ENCODE results near the gene LILRA1.
"Not testable (repeated sequence)": the region's sequence is repeated elsewhere in the genome, so short reads cannot be mapped to it uniquely, and the experiment has no call there.

LILRA1 gene

DNA sequence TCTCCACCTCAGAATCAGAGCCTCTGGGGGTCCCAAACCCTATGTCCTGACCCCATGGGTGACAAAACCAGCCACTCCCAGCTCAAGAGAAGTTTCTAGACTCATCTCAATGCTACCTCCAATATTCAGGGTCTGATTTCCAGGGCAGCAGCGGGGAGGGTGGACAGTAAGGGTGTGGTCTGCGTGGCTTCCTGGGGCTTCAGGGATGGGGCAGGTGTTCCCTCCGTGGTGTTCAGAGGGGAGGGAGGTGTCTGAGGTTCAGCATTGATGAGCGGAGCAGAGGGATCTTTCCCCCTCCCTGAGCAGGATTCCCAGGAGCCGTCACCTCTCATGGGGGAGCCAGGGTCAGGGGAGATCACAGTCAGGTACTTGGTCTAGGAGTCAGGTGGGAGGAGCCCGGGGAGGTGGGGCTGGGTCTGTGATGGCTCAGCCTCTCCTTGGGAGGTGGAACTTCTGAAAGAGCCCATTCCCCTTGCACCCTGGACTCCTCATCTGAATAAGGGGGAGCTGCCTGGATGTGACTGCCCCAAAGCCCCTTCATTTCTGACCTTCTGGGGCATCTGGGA, 16.9 kb upstream of the LILRA1 start:
- TF ChIP-seq, protein P1, sequence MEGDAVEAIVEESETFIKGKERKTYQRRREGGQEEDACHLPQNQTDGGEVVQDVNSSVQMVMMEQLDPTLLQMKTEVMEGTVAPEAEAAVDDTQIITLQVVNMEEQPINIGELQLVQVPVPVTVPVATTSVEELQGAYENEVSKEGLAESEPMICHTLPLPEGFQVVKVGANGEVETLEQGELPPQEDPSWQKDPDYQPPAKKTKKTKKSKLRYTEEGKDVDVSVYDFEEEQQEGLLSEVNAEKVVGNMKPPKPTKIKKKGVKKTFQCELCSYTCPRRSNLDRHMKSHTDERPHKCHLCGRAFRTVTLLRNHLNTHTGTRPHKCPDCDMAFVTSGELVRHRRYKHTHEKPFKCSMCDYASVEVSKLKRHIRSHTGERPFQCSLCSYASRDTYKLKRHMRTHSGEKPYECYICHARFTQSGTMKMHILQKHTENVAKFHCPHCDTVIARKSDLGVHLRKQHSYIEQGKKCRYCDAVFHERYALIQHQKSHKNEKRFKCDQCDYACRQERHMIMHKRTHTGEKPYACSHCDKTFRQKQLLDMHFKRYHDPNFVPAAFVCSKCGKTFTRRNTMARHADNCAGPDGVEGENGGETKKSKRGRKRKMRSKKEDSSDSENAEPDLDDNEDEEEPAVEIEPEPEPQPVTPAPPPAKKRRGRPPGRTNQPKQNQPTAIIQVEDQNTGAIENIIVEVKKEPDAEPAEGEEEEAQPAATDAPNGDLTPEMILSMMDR (IDR thresholded peaks at IDR 0.05; ENCODE audit: low read depth, low read length, missing control alignments), result no peak
- no peak for DNase-seq
- Histone ChIP-seq H3K4me3 (ENCODE audit: low read depth, low read length) (no peak overlapping the region), H3K36me3 (replicated peaks) (no peaks in the 10 kb centered on the region), H3K27ac (no peak overlapping the region), H3K27me3 (replicated peaks) (no peaks in the 10 kb centered on the region)
- in situ Hi-C loops (cut with HindIII; ENCODE audit: low pct_ligation_motif_present, low sequenced_read_pairs), result no loop called here

DNA sequence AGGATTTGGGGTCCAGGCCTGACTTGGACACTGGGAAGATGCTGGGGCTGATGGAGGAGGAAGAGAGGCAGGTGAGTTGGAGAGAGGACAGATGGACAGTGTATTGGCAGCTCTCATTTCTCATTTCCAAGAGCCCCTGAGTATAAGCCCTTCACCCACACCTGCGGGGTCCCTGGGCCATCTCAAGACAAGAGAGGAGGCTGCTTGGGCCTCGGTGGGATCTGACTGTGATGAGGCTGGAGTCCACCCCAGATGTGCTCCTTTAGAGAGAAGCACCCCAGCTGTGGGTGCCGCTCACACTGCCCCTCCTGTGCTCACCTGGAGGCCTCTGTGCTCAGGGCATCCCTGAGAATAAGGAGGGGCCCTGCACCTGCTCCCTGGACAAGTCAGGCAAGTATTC, 16.1 kb upstream of the LILRA1 start:
- no peak for DNase-seq
- TF ChIP-seq, protein P1 (IDR thresholded peaks at IDR 0.05; ENCODE audit: low read depth, low read length, missing control alignments), result no peak
- Histone ChIP-seq H3K27me3 (replicated peaks) (no peaks in the 10 kb centered on the region), H3K36me3 (replicated peaks) (no peaks in the 10 kb centered on the region), H3K27ac (no peak overlapping the region), H3K4me3 (ENCODE audit: low read depth, low read length) (no peak overlapping the region)
- in situ Hi-C loops (cut with HindIII; ENCODE audit: low pct_ligation_motif_present, low sequenced_read_pairs), result no loop called here

DNA sequence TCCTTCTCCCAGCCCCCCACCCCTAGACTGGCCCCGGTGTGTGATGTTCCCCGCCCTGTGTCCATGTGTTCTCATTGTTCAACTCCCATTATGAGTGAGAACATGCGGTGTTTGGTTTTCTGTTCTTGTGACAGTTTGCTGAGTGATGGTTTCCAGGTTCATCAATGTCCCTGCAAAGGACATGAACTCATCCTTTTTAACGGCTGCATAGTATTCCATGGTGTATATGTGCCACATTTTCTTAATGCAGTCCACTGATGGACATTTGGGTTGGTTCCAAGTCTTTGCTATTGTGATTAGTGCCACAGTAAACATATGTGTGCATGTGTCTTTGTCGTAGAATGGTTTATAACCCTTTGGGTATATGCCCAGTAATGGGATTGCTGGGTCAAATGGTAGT, 15.2 kb upstream of the LILRA1 start:
- H3K36me3 ChIP-seq (replicated peaks); DNase-seq; H3K27ac ChIP-seq; in situ Hi-C loops (cut with HindIII; ENCODE audit: low pct_ligation_motif_present, low sequenced_read_pairs); H3K27me3 ChIP-seq (replicated peaks); H3K4me3 ChIP-seq (ENCODE audit: low read depth, low read length): not testable (repeated sequence)

DNA sequence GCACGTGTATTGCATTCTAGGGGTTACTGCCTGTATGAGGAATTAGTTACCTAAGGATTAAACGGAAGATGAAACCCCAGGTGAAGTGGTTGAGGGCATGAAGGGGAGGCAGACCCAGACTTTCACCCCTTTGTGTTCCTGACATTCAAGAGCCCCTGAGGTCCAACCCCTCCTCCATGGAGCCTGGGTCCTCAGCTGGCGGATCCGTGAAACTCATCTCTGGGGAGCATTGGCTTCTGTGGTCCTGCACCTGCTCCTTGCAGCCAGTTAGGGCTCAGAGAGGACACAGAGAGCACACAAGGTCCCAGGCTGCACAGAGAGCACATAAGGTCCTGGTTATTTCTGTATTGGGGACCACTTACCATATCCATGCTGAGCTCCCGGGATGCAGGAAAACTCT, 7.0 kb upstream of the LILRA1 start:
- Histone ChIP-seq H3K4me3 (ENCODE audit: low read depth, low read length) (no peak overlapping the region), H3K36me3 (replicated peaks) (no peaks in the 10 kb centered on the region), H3K27me3 (replicated peaks) (no peaks in the 10 kb centered on the region), H3K27ac (no peak overlapping the region)
- in situ Hi-C loops (cut with HindIII; ENCODE audit: low pct_ligation_motif_present, low sequenced_read_pairs), result no loop called here
- TF ChIP-seq, protein P1 (IDR thresholded peaks at IDR 0.05; ENCODE audit: low read depth, low read length, missing control alignments), result no peak
- no peak for DNase-seq

DNA sequence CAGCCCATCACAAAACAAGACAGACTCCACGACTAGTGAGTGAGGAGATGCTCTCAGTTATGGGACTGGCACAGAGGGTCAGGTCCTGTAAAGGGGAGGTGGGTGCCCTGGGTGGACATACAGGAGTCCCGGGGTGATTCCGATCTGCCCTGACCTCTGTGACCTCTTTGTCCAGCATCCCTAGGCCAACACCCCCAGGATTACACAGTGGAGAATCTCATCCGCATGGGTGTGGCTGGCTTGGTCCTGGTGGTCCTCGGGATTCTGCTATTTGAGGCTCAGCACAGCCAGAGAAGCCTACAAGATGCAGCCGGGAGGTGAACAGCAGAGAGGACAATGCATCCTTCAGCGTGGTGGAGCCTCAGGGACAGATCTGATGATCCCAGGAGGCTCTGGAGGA, 6.4 kb upstream of the LILRA1 start:
- no peaks in the 10 kb centered on the region for H3K36me3 ChIP-seq (replicated peaks)
- TF ChIP-seq, protein P1 (IDR thresholded peaks at IDR 0.05; ENCODE audit: low read depth, low read length, missing control alignments), result no peak
- H3K4me3 ChIP-seq (ENCODE audit: low read depth, low read length), result no peak overlapping the region
- in situ Hi-C loops (cut with HindIII; ENCODE audit: low pct_ligation_motif_present, low sequenced_read_pairs), result no loop called here
- H3K27me3 ChIP-seq (replicated peaks), result no peaks in the 10 kb centered on the region
- no peak overlapping the region for H3K27ac ChIP-seq
- DNase-seq, result no peak

DNA sequence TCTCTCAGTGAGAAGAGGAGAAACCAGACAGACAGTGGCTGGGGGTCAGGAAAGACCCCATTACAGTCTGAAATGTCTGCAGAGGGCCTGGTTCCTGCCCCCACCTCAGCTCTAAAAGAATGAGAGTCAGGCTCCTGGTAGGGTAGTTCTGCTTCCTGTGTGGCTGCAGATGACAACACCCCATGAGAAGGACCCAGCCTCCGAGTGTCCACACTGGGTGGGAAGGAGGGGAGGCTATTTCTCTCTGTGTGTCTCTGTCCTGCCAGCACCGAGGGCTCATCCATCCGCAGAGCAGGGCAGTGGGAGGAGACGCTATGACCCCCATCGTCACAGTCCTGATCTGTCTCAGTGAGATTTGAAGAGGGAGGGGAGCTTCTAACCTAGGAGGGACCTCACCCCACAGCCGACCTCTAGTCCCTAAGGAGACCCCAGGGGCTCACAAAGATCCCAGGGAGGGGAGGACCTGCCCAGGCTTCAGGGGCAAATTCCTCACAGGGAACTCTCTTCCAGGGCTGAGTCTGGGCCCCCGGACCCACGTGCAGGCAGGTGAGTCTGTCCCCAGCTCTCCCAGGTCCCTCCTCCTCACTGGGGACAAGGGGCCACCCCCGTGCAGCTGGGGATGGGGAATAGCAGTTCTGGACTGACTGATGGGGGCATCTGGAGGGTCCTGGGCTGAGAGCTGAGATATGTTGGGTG, 647 bp downstream of the LILRA1 start:
- H3K27ac ChIP-seq; DNase-seq; in situ Hi-C loops (cut with HindIII; ENCODE audit: low pct_ligation_motif_present, low sequenced_read_pairs); H3K4me3 ChIP-seq (ENCODE audit: low read depth, low read length); H3K36me3 ChIP-seq (replicated peaks); H3K27me3 ChIP-seq (replicated peaks): not testable (repeated sequence)

DNA sequence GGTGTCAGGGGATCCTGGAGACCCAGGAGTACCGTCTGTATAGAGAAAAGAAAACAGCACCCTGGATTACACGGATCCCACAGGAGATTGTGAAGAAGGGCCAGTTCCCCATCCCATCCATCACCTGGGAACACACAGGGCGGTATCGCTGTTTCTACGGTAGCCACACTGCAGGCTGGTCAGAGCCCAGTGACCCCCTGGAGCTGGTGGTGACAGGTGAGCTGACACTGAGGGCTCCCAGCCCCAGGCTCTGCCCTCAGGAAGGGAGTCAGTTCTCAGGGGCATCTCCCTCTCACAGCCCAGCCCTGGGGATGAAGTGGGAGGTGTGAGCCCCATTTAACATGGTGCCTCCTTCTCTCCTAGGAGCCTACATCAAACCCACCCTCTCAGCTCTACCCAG, 1.3 kb downstream of the LILRA1 start:
- in situ Hi-C loops (cut with HindIII; ENCODE audit: low pct_ligation_motif_present, low sequenced_read_pairs), result no loop called here
- H3K27me3 ChIP-seq (replicated peaks), result no peaks in the 10 kb centered on the region
- no peak overlapping the region for H3K27ac ChIP-seq
- TF ChIP-seq, protein P1 (IDR thresholded peaks at IDR 0.05; ENCODE audit: low read depth, low read length, missing control alignments), result no peak
- H3K36me3 ChIP-seq (replicated peaks), result no peaks in the 10 kb centered on the region
- no peak for DNase-seq
- no peak overlapping the region for H3K4me3 ChIP-seq (ENCODE audit: low read depth, low read length)

DNA sequence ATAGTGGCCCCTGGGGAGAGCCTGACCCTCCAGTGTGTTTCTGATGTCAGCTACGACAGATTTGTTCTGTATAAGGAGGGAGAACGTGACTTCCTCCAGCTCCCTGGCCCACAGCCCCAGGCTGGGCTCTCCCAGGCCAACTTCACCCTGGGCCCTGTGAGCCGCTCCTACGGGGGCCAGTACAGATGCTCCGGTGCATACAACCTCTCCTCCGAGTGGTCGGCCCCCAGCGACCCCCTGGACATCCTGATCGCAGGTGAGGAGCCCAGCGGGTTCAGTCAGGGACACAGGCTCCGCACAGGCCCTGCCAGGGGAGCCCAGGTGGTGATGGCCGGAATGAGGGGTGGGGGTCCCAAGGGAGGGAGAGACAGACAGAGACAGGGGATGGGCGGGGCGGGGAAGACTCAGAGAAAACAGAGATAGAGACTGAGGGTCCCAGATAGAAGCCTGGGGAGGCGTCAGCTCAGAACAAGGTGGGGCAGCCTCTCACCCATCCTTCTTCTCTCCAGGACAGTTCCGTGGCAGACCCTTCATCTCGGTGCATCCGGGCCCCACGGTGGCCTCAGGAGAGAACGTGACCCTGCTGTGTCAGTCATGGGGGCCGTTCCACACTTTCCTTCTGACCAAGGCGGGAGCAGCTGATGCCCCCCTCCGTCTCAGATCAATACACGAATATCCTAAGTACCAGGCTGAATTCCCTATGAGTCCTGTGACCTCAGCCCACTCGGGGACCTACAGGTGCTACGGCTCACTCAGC, 2.4 kb downstream of the LILRA1 start:
- DNase-seq; in situ Hi-C loops (cut with HindIII; ENCODE audit: low pct_ligation_motif_present, low sequenced_read_pairs); H3K27ac ChIP-seq; H3K27me3 ChIP-seq (replicated peaks); H3K36me3 ChIP-seq (replicated peaks); H3K4me3 ChIP-seq (ENCODE audit: low read depth, low read length): not testable (repeated sequence)
